ENCODE measurements around the gene TAF9. TPM values are rescaled to one million over a fixed set of nuclear protein-coding genes. Genes with fewer than 3 reads are reported as not detected.
A peak's percentile ranks its signal among the peaks of the same experiment; 100 is the strongest.
"Not testable (repeated sequence)": the region's sequence is repeated elsewhere in the genome, so short reads cannot be mapped to it uniquely, and the experiment has no call there.

Gene TAF9
- total RNA-seq, 1 donor = 46.3 TPM

GRCh38 chr5:69341520-69342161, 27.7 kb downstream of the TAF9 start:
- DNase-seq (ENCODE audit: low read depth in 2 of 3, low spot score in 2 of 3) = no peak

GRCh38 chr5:69335341-69335935, 33.9 kb downstream of the TAF9 start:
- no peak for DNase-seq (ENCODE audit: low read depth in 2 of 3, low spot score in 2 of 3)

GRCh38 chr5:69334793-69335268, 34.5 kb downstream of the TAF9 start:
- DNase-seq (ENCODE audit: low read depth in 2 of 3, low spot score in 2 of 3) = peak; percentile 47 to 84 (median 83)

GRCh38 chr5:69333668-69334315, 35.5 kb downstream of the TAF9 start:
- not testable (repeated sequence) for DNase-seq (ENCODE audit: low read depth in 2 of 3, low spot score in 2 of 3)

GRCh38 chr5:69331528-69332445, 37.5 kb downstream of the TAF9 start:
- peak in 2 of 3 donors; percentile 26 to 41 for DNase-seq (ENCODE audit: low read depth in 2 of 3, low spot score in 2 of 3)

- DNase-seq (ENCODE audit: low read depth in 2 of 3, low spot score in 2 of 3) = no peak
These were observed 39.3 kb downstream of the TAF9 start for GRCh38 chr5:69329905-69330489.

GRCh38 chr5:69326365-69326764, 43.0 kb downstream of the TAF9 start:
- no peak for DNase-seq (ENCODE audit: low read depth in 2 of 3, low spot score in 2 of 3)

GRCh38 chr5:69317391-69317790, 51.9 kb downstream of the TAF9 start:
- no peak for DNase-seq (ENCODE audit: low read depth in 2 of 3, low spot score in 2 of 3)

- DNase-seq (ENCODE audit: low read depth in 2 of 3, low spot score in 2 of 3) = no peak
These were observed 53.3 kb downstream of the TAF9 start for GRCh38 chr5:69315972-69316371.

Other genes with a start within 250 kb of the TAF9 start
- gene CCNB1, start 202.4 kb downstream of the TAF9 start, total RNA-seq = 11.6 TPM
- gene CENPH, start 179.9 kb downstream of the TAF9 start, total RNA-seq = 8.1 TPM
- gene CDK7, start 134.6 kb downstream of the TAF9 start, total RNA-seq = 9.4 TPM
- 5.9 TPM for gene CCDC125, start 36.7 kb downstream of the TAF9 start, total RNA-seq
- 4.0 TPM for gene AK6, start within 50 bp of the TAF9 start, total RNA-seq
- 8.6 TPM for gene RAD17, start 298 bp upstream of the TAF9 start, total RNA-seq
- 0.27 TPM for gene MARVELD2, start 45.6 kb upstream of the TAF9 start, total RNA-seq
- gene OCLN, start 123.3 kb upstream of the TAF9 start, total RNA-seq = 18.6 TPM
- gene GTF2H2C, start 190.7 kb upstream of the TAF9 start, total RNA-seq = 14.0 TPM

All from hematopoietic multipotent progenitor cell (in vitro differentiated cells).